PFSK-1 (cell line): Measurements from ENCODE around the gene NFIC.
A peak's percentile ranks its signal among the peaks of the same experiment; 100 is the strongest.

Experiments
- POLR2AphosphoS5 ChIP-seq: IDR thresholded peaks from 2 replicates; pipeline ENCODE4 v1.6.1; 2012; ENCODE audit warnings: low read depth, mild to moderate bottlenecking, control low read depth, low read length, moderate library complexity
- SIN3A ChIP-seq: IDR thresholded peaks from 2 replicates; pipeline ENCODE4 v1.6.1; 2012; ENCODE audit warnings: mild to moderate bottlenecking, low read length, moderate library complexity, borderline replicate concordance; ENCODE audit not compliant: insufficient read depth
- TAF1 ChIP-seq: IDR thresholded peaks from 2 replicates; pipeline ENCODE4 v1.6.1; 2012; ENCODE audit warnings: low read length, control low read depth, borderline replicate concordance; ENCODE audit not compliant: insufficient read depth

GRCh38 chr19:3365836-3366752 is at the start of gene NFIC:
- TF ChIP-seq TAF1 (0 out of 2 replicates have a peak, but pooled peaks have one; percentile 26), POLR2AphosphoS5 (0 out of 2 replicates have a peak, but pooled peaks have one; percentile 31), SIN3A (no peak)
